ENCODE measurements around the gene KANSL1L.
"Not testable (repeated sequence)": the region's sequence is repeated elsewhere in the genome, so short reads cannot be mapped to it uniquely, and the experiment has no call there.

The KANSL1L gene

DNA sequence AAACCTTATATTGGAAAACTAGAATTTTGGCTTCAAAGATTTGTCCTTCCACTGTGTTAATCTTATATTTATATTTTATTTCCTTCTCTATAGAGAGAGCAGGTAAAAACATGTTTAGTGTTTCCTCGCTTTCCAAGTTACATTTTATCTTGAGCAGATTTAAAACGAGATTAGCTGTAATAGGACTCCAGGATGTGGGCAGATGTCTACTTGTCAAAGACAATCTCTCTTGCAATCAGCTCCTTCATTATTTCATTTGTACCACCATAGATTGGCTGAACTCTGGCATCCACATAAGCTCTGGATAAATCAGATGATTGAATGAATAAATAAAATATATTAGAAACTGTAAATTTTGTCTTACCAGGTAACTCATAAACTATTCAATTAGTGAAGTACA lies 17.5 kb upstream of the KANSL1L start:
- DNase-seq (ENCODE audit: insufficient read length, low spot score) (no peak), FAIRE-seq (no peak)
- TF ChIP-seq POLR2A (IDR thresholded peaks at IDR 0.05; ENCODE audit: low read depth, low read length), result no peak

DNA sequence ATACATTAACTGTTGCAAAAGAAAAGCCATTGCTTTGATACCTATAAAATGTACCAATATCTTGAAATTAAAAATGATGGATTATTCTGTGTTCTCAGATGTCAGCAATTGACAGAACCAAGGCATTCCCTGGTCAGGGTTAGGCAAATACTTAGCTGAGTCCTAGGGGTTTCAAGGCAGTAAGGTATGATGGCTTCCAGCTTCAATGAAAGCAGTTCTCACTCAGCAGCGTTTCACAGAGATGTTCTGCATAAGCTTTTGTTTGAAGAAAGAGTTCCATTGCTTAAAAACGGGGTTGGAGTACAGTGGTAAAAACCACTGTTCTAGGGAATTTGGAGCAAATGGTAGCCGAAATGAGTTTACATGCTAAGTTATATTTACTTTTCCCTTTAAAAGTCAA lies 17.0 kb upstream of the KANSL1L start:
- TF ChIP-seq POLR2A (IDR thresholded peaks at IDR 0.05; ENCODE audit: low read depth, low read length), result no peak
- no peak for FAIRE-seq
- no peak for DNase-seq (ENCODE audit: insufficient read length, low spot score)

DNA sequence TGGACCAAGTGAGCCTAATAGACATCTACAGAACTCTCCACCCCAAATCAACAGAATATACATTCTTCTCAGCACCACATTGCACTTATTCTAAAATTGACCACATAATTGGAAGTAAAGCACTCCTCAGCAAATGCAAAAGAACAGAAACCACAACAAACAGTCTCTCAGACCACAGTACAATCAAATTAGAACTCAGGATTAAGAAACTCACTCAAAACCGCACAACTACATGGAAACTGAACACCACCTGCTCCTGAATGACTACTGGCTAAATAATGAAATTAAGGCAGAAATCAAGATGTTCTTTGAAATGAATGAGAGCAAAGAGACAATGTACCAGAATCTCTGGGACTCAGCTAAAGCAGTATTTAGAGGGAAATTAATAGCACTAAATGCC lies 12.7 kb upstream of the KANSL1L start:
- not testable (repeated sequence) for DNase-seq (ENCODE audit: insufficient read length, low spot score); FAIRE-seq

DNA sequence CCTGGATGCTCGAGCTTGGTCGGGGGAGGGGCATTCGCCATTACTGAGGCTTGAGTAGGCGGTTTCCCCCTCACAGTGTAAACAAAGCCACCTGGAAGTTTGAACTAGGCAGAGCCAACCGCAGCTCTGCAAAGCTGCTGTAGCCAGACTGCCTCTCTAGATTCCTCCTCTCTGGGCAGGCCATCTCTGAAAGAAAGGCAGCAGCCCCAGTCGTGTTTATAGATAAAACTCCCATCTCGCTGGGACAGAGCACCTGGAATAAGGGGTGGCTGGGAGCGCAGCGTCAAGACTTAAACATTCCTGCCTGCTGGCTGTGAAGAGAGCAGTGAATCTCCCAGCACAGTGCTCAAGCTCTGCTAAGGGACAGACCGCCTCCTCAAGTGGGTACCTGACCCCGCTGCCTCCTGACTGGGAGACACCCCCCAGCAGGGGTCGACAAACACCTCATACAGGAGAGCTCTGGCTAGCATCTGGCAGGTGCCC lies 10.4 kb upstream of the KANSL1L start:
- not testable (repeated sequence) for DNase-seq (ENCODE audit: insufficient read length, low spot score); FAIRE-seq

DNA sequence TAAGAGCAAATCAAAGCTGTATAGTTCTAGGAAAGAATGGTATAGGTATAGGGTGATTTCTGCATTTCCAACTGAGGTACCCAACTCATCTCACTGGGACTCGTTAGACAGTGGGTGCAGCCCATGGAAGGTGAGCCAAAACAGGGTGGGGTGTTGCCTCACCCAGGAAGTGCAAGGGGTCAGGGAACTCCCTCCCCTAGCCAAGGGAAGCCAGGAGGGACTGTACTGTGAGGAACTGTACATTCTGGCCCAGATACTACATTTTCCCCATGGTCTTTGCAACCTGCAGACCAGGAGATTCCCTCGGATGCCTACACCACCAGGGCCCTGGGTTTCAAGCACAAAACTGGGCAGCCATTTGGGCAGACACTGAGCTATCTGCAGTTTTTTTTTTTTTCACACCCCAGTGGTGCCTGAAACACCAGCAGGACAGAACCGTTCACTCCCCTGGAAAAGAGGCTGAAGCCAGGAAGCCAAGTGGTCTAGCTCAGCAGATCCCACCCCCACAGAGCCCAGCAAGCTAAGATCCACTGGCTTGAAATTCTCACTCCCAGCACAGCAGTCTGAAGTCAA lies 9.9 kb upstream of the KANSL1L start:
- FAIRE-seq; DNase-seq (ENCODE audit: insufficient read length, low spot score): not testable (repeated sequence)

DNA sequence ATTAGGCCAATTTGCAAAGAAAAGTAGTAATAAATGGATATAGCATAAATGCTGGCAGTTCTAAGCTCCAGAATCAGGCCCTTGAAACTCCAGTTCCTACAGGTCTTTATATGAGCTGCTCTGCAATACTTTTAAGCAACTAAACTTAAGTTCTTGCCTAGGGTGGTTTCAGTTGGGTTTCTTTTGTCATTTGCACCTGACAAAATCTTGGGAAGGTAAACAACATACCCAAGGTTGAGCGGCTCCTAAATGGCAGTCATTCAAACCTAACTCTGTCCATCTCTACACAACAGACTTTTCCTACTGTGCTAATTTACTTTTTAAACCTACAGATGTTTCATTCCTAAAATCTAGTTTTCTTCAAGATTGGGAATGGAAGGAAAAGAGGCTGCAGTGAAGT lies 9.3 kb upstream of the KANSL1L start:
- DNase-seq (ENCODE audit: insufficient read length, low spot score) (no peak), FAIRE-seq (no peak)
- no peak for TF ChIP-seq POLR2A (IDR thresholded peaks at IDR 0.05; ENCODE audit: low read depth, low read length)

DNA sequence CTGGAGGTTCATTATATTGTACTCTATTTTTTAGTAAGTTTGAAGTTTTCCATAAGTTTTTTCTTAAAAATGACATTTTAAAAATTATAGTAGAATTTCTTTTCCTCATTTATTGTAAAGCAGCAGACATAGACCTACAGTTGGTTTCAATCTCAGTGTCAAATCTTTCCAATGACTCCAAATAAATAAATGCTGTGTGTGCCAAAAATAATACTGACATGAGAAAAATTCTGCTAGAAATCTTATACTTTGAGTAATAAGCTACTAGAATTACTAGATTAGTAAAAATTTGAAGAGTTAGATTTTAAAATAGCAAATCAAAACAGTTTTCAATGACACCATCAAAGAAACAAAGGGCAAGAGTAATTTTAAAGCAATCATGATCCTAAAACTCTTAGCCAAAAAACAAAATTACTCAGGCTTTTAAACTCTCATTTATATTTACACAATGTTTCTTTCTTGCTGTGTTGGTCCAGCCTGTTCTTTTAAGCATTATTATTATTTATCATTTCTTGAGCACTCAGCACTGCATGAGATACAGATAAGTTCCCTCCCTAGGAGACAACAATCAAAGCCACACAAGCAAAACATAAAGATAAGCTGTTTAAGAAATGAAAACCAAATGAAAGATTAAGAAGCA lies 8.3 kb upstream of the KANSL1L start:
- FAIRE-seq, result no peak
- no peak for DNase-seq (ENCODE audit: insufficient read length, low spot score)
- no peak for TF ChIP-seq POLR2A (IDR thresholded peaks at IDR 0.05; ENCODE audit: low read depth, low read length)

DNA sequence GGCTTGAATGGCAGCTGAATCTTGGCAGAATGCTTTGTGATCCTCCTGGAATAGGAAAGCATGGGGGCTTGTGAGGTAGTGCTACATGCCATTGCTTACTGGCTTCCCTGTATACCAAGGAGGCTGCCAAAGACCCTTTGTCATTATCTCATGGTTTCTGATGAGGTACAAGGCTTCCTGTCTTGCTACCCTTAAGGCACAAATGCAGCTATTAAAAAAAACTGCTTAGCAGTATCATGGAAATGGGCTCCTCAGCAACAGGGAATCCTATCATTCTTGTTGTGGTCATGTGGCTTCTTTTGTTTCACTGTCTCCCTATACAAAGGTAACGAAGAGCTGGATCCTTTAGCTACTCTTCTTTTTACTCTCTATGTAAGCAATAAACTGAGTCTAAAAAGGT lies 6.6 kb upstream of the KANSL1L start:
- no peak for DNase-seq (ENCODE audit: insufficient read length, low spot score)
- FAIRE-seq, result no peak
- no peak for TF ChIP-seq POLR2A (IDR thresholded peaks at IDR 0.05; ENCODE audit: low read depth, low read length)

DNA sequence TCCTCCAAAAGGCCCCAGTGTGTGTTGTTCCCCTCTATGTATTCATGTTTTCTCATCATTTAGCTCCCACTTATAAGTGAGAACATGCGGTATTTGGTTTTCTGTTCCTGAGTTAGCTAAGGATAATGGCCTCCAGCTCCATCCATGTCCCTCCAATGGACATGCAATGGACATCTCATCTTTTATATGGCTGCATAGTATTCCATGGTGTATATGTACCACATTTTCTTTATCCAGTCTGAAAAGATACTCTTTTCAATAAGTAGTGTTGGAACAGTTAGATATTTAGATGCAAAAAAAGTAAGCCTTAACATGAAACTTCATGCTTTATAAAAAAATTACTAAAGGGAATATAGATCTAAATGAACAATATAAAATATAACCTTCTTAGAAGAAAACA lies 5.9 kb upstream of the KANSL1L start:
- not testable (repeated sequence) for DNase-seq (ENCODE audit: insufficient read length, low spot score); FAIRE-seq

DNA sequence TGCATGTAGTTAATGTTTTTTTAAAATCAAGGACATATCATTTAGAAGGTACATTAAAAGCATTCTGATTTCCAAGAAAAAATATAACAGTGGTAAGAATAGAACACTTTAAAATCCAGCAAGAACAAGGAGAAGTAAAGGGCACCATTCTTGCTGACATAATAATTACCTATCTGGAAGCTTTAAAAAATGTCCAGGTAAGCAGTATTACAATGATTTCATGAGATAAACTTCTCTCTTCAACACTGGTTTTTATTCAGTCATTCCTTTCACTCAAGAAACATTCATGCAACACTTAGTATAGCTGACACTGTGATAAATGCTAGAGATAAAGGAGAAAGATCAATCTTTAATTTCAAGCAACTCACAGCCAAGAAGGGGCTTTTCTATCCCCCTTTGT lies 2.9 kb upstream of the KANSL1L start:
- no peak for TF ChIP-seq POLR2A (IDR thresholded peaks at IDR 0.05; ENCODE audit: low read depth, low read length)
- no peak for FAIRE-seq
- no peak for DNase-seq (ENCODE audit: insufficient read length, low spot score)

DNA sequence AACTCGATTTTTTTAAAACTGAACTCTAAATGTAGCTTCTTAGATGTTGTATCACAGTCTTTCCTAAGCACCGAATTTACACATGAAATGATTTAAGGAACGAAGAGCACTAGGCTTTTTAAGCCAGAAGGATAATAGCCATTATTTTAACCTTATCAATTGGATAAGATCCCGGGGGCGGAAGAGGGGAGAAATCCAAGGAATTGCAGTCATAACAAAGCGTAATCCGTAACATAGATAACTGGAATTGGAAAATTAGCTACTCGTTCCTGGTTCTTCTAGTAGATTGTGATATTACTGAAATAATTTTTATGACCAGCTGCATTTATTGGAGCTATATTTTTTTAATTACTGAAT lies 988 bp upstream of the KANSL1L start:
- no peak for DNase-seq (ENCODE audit: insufficient read length, low spot score)
- no peak for FAIRE-seq
- TF ChIP-seq POLR2A (IDR thresholded peaks at IDR 0.05; ENCODE audit: low read depth, low read length), result no peak

DNA sequence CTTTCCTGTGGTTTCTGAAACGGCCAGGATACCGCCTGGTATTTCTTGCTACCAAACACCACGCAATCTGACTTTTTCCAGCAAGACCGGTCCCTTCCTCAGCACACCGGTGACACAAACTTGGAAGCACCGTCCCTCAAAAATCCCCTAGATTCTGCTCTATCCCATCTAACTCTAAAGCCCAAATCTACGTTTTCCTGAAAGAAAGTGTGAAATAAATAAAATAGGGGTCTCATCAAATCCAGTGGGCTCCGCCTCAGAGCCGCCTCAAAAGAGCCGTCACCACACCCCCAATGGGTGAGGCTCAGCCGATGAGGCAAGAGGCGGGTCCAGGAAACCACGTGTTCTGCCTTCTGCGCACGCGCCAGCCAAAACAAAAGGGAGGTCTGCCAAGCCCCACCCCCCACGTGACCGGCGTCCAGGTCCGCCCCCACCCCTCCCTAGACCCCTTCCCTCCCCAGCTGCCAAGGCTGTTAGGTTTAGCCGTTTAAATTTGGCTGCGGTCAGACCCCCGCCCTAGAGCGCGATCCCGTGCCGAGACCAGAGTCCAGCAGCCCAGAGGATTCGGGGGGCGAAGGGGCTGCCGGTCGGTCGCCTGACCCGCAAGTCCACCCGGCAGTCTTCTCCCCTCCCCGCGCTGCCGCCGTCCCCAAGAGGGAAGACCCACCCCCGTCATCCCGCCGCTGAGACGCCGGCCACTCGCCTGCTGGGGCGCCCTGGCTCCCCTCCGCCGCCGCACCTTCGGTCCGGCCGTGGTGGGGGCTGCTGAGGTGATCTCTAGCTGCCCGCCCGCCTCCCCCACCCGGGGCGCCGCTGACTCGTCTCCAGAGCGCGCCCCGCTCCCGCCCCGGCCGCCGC lies 534 bp downstream of the KANSL1L start:
- FAIRE-seq, result no peak
- TF ChIP-seq POLR2A (IDR thresholded peaks at IDR 0.05; ENCODE audit: low read depth, low read length), result 0 out of 2 replicates have a peak, but pooled peaks have one; percentile 26
- DNase-seq (ENCODE audit: insufficient read length, low spot score), result peak; percentile 64

DNA sequence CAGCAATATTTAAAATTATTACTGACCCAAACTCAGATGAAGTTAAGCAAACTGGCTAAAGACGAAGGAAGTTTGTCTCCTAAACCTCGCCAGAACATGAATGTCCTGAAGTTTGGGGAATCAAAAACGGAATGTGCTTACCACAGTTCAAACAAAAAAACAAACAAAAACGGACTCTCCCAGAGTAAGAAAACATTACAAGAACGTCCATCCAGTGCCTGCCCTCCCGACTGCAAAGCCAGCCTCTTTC lies 1.1 kb downstream of the KANSL1L start:
- peak; percentile 22 for DNase-seq (ENCODE audit: insufficient read length, low spot score)
- FAIRE-seq, result peak; percentile 94
- no peak for TF ChIP-seq POLR2A (IDR thresholded peaks at IDR 0.05; ENCODE audit: low read depth, low read length)

DNA sequence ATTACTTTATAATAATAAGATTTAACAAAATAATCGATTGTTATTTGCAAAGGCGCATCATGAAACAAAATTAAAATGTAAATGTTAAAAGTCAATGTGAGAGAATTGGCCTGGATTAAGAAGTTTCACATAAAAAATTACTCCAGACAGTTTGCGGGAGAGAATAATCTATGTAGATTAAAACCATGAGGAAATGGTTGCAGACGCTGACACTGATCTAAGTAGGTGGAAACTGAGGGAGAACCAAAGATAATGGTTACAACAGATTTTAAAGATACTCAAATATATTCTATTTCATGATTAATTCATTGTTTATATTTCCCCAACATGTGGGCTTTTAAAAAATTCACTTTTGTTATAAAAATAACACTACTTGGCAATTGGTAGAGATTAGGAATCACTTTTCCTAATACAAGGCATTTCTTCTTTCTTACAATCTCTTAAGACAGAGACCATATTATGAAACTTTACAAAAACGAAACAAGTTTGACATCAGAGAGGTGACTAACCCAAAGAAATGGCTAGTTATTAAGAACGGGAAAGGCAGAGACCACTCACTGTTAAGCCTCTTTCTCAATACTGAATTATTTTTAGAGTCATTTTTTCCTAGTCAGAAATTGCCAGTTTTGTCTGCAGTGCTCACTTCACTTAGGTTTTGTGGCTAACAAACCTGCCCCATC lies 1.6 kb downstream of the KANSL1L start:
- FAIRE-seq (no peak), DNase-seq (ENCODE audit: insufficient read length, low spot score) (no peak)
- no peak for TF ChIP-seq POLR2A (IDR thresholded peaks at IDR 0.05; ENCODE audit: low read depth, low read length)

DNA sequence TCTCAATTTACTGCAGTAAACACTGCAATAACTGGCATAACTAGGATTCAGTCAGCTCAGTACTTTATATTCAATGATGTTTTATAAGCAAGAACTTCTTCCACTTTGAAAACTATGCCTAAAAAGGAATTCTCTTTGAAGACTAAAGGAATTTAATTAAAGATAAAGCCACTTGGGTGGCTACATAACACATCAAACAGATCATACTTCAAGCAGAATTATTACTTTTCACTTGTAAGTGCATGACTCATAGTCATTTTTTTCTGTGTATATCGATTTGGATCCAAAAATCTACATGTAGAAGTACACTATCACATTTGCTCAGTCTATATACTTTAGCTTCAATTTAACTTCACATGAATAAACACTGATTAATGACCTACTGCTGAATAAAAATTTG lies 4.0 kb downstream of the KANSL1L start:
- peak; percentile 61 for FAIRE-seq
- no peak for TF ChIP-seq POLR2A (IDR thresholded peaks at IDR 0.05; ENCODE audit: low read depth, low read length)
- no peak for DNase-seq (ENCODE audit: insufficient read length, low spot score)
